ENCODE results near the gene SULT1B1. TPM values are rescaled to one million over a fixed set of nuclear protein-coding genes. Genes with fewer than 3 reads are reported as not detected.

SULT1B1 gene
- total and polyA plus RNA-seq, 2 experiments from 2014 or later, result 10.7 to 53.8 TPM

- Histone ChIP-seq H3K9me3 (ENCODE audit: low read depth) (no peaks in the 10 kb centered on the region), H3K4me3 (no peak overlapping the region), H3K36me3 (replicated peaks; ENCODE audit: insufficient read depth, low read depth) (no peaks in the 10 kb centered on the region), H3K79me2 (no peaks in the 10 kb centered on the region), H3K27ac (peak overlapping the region; percentile 33), H3K4me2 (no peak overlapping the region), H3K9me2 (replicated peaks; ENCODE audit: insufficient read depth) (no peaks in the 10 kb centered on the region), H3K4me1 (ENCODE audit: insufficient read depth) (peaks cover 10% of the 10 kb centered on the region), H3K27me3 (no peaks in the 10 kb centered on the region), H4K20me1 (ENCODE audit: insufficient read depth, poor library complexity, severe bottlenecking) (no peaks in the 10 kb centered on the region), H2AFZ (no peak overlapping the region)
- DNase-seq (ENCODE audit: low spot score), result no peak
- WGBS (ENCODE audit: low lambda C conversion rate, missing lambda C conversion rate), result 74% methylated on average over 4 of the region's 4 CpGs
- no peak for TF ChIP-seq EZH2 (IDR thresholded peaks at IDR 0.05; ENCODE audit: borderline replicate concordance)
- TF ChIP-seq EZH2phosphoT487 (IDR thresholded peaks at IDR 0.05; ENCODE audit: low read depth, severe bottlenecking, unreplicated experiment), result no peak
- no peak for TF ChIP-seq CTCF (IDR thresholded peaks at IDR 0.05; ENCODE audit: poor library complexity)
These were observed 46.3 kb downstream of the SULT1B1 start for GRCh38 chr4:69714086-69714485.

GRCh38 chr4:69713593-69713992, 46.8 kb downstream of the SULT1B1 start:
- H3K27me3 ChIP-seq, result no peaks in the 10 kb centered on the region
- no peak overlapping the region for H3K4me2 ChIP-seq
- WGBS (ENCODE audit: low lambda C conversion rate, missing lambda C conversion rate), result 73% methylated on average over 2 of the region's 2 CpGs
- peak; percentile 18 for DNase-seq (ENCODE audit: low spot score)
- peaks cover 6% of the 10 kb centered on the region for H3K4me1 ChIP-seq (ENCODE audit: insufficient read depth)
- H3K27ac ChIP-seq, result peak overlapping the region; percentile 33
- H3K4me3 ChIP-seq, result no peak overlapping the region
- no peaks in the 10 kb centered on the region for H3K9me2 ChIP-seq (replicated peaks; ENCODE audit: insufficient read depth)
- no peaks in the 10 kb centered on the region for H3K79me2 ChIP-seq
- no peaks in the 10 kb centered on the region for H3K36me3 ChIP-seq (replicated peaks; ENCODE audit: insufficient read depth, low read depth)
- no peak overlapping the region for H2AFZ ChIP-seq
- H4K20me1 ChIP-seq (ENCODE audit: insufficient read depth, poor library complexity, severe bottlenecking), result no peaks in the 10 kb centered on the region
- TF ChIP-seq EZH2phosphoT487 (IDR thresholded peaks at IDR 0.05; ENCODE audit: low read depth, severe bottlenecking, unreplicated experiment) (no peak), EZH2 (IDR thresholded peaks at IDR 0.05; ENCODE audit: borderline replicate concordance) (no peak), CTCF (IDR thresholded peaks at IDR 0.05; ENCODE audit: poor library complexity) (no peak)
- no peaks in the 10 kb centered on the region for H3K9me3 ChIP-seq (ENCODE audit: low read depth)

- WGBS (ENCODE audit: low lambda C conversion rate, missing lambda C conversion rate), result 90% methylated on average over 2 of the region's 2 CpGs
- Histone ChIP-seq H3K79me2 (no peaks in the 10 kb centered on the region), H3K9me2 (replicated peaks; ENCODE audit: insufficient read depth) (no peaks in the 10 kb centered on the region), H3K27ac (no peak overlapping the region), H3K4me1 (ENCODE audit: insufficient read depth) (peaks cover 4% of the 10 kb centered on the region), H2AFZ (no peak overlapping the region), H3K27me3 (no peaks in the 10 kb centered on the region), H3K4me2 (no peak overlapping the region), H3K4me3 (no peak overlapping the region), H3K36me3 (replicated peaks; ENCODE audit: insufficient read depth, low read depth) (no peaks in the 10 kb centered on the region), H4K20me1 (ENCODE audit: insufficient read depth, poor library complexity, severe bottlenecking) (no peaks in the 10 kb centered on the region), H3K9me3 (ENCODE audit: low read depth) (no peaks in the 10 kb centered on the region)
- no peak for DNase-seq (ENCODE audit: low spot score)
- TF ChIP-seq EZH2phosphoT487 (IDR thresholded peaks at IDR 0.05; ENCODE audit: low read depth, severe bottlenecking, unreplicated experiment) (no peak), CTCF (IDR thresholded peaks at IDR 0.05; ENCODE audit: poor library complexity) (no peak), EZH2 (IDR thresholded peaks at IDR 0.05; ENCODE audit: borderline replicate concordance) (no peak)
These were observed 49.8 kb downstream of the SULT1B1 start for GRCh38 chr4:69710580-69710979.

- Histone ChIP-seq H3K27ac (peak overlapping the region; percentile 6), H3K4me2 (no peak overlapping the region), H3K27me3 (no peaks in the 10 kb centered on the region), H4K20me1 (ENCODE audit: insufficient read depth, poor library complexity, severe bottlenecking) (no peaks in the 10 kb centered on the region), H3K9me3 (ENCODE audit: low read depth) (no peaks in the 10 kb centered on the region), H3K9me2 (replicated peaks; ENCODE audit: insufficient read depth) (no peaks in the 10 kb centered on the region), H3K79me2 (no peaks in the 10 kb centered on the region), H3K36me3 (replicated peaks; ENCODE audit: insufficient read depth, low read depth) (no peaks in the 10 kb centered on the region), H3K4me3 (no peak overlapping the region), H3K4me1 (ENCODE audit: insufficient read depth) (no peaks in the 10 kb centered on the region), H2AFZ (no peak overlapping the region)
- no peak for DNase-seq (ENCODE audit: low spot score)
- WGBS (ENCODE audit: low lambda C conversion rate, missing lambda C conversion rate), result 83% methylated on average over 1 of the region's 1 CpG
- TF ChIP-seq CTCF (IDR thresholded peaks at IDR 0.05; ENCODE audit: poor library complexity) (no peak), EZH2phosphoT487 (IDR thresholded peaks at IDR 0.05; ENCODE audit: low read depth, severe bottlenecking, unreplicated experiment) (no peak), EZH2 (IDR thresholded peaks at IDR 0.05; ENCODE audit: borderline replicate concordance) (no peak)
These were observed 52.2 kb downstream of the SULT1B1 start for GRCh38 chr4:69708211-69708610.

Measured in hepatocyte (in vitro differentiated cells).